B cell (primary cell): ENCODE measurements around the gene LRIG1. TPM values are rescaled to one million over a fixed set of nuclear protein-coding genes. Genes with fewer than 3 reads are reported as not detected.

ENCODE experiments used
- ATAC-seq: fragments of 200-7000 bp; cut with Tn5 transposase; one replicate; pipeline ENCODE4 v1.10.0; 2021; ENCODE audit warnings: low read depth, mild to moderate bottlenecking, moderate number of reproducible peaks, moderate library complexity
- CTCF ChIA-PET: fragments of 350-600 bp; sonication (Branson Sonifier 250); formaldehyde crosslinking; loops from one replicate; lab custom pipeline; 2021; ENCODE audit warnings: antibody characterized with exemption, inconsistent platforms; lab: Charles Lee
- POLR2A ChIA-PET: fragments of 350-600 bp; sonication (Branson Sonifier 250); formaldehyde crosslinking; loops from one replicate; lab custom pipeline; 2021; ENCODE audit warnings: antibody characterized with exemption; lab: Charles Lee
- DNase-seq: peaks from one replicate; pipeline ENCODE4 v3.0.0; 2013
- H2AFZ ChIP-seq: 2 replicates; pipeline ENCODE4 v1.6.1; 2012; ENCODE audit warnings: mild to moderate bottlenecking, low read depth, low read length; ENCODE audit not compliant: insufficient read depth, poor library complexity, severe bottlenecking
- H3K27ac ChIP-seq, 2 donors: 1 replicate in 1 of 2; 2 replicates in 1 of 2; pipeline ENCODE4 v1.5.1; 2012 to 2013; ENCODE audit warnings: low read length in 2 of 2, mild to moderate bottlenecking in 2 of 2, moderate library complexity in 1 of 2
- H3K27me3 ChIP-seq, 4 experiments: fragments of 200-600 bp in 1 of 4; sonication (generic) in 1 of 4; replicated peaks in 1 of 4; 1 replicate in 2 of 4; 2 replicates in 2 of 4; pipeline versions ENCODE4 v1.6.1 to v1.7.0; 2013 to 2016; ENCODE audit warnings: low read length in 3 of 4, mild to moderate bottlenecking in 2 of 4, mixed read lengths in 1 of 4, moderate library complexity in 1 of 4; ENCODE audit not compliant: insufficient read depth in 4 of 4, control insufficient read depth in 3 of 4; ENCODE audit errors: control extremely low read depth in 1 of 4
- H3K36me3 ChIP-seq, 2 experiments: replicated peaks in 1 of 2; 1 replicate in 1 of 2; 2 replicates in 1 of 2; pipeline versions ENCODE4 v1.6.1 to v1.7.1; 2013; ENCODE audit warnings: low read length in 1 of 2; ENCODE audit not compliant: insufficient read depth in 2 of 2, control insufficient read depth in 1 of 2; ENCODE audit errors: control extremely low read depth in 1 of 2, extremely low read depth in 1 of 2
- H3K4me1 ChIP-seq, 2 donors: fragments of 200-600 bp in 1 of 2; sonication (generic) in 1 of 2; 1 replicate in 1 of 2; 2 replicates in 1 of 2; pipeline versions ENCODE4 v1.5.1 to v1.6.1; 2013 to 2017; ENCODE audit warnings: low read length in 2 of 2; ENCODE audit not compliant: control insufficient read depth in 2 of 2, insufficient read depth in 2 of 2
- H3K4me2 ChIP-seq: replicated peaks from 2 replicates; pipeline ENCODE3; 2012; ENCODE audit warnings: mild to moderate bottlenecking, low read depth, low read length; ENCODE audit not compliant: poor library complexity, severe bottlenecking
- H3K4me3 ChIP-seq, 5 experiments: fragments of 200-600 bp in 1 of 5; sonication (generic) in 1 of 5; 1 replicate in 3 of 5; 2 replicates in 2 of 5; pipeline versions ENCODE4 v1.5.1 to v1.7.0; 2011 to 2016; ENCODE audit warnings: low read length in 4 of 5, mild to moderate bottlenecking in 4 of 5, low read depth in 2 of 5, control low read depth in 1 of 5, moderate library complexity in 1 of 5; ENCODE audit not compliant: insufficient read depth in 1 of 5; ENCODE audit errors: control extremely low read depth in 1 of 5, extremely low read depth in 1 of 5
- H3K79me2 ChIP-seq: fragments of 200-600 bp; sonication (generic); one replicate; pipeline ENCODE4 v1.6.0; 2016; ENCODE audit warnings: low read length; ENCODE audit not compliant: control insufficient read depth, insufficient read depth
- H3K9ac ChIP-seq: fragments of 200-600 bp; sonication (generic); 2 replicates; pipeline ENCODE4 v1.6.1; 2017; ENCODE audit warnings: mild to moderate bottlenecking, low read length, moderate library complexity
- H3K9me3 ChIP-seq, 3 donors: one replicate each; pipeline versions ENCODE4 v1.6.1 to v1.7.1; 2013; ENCODE audit warnings: low read length in 2 of 3; ENCODE audit not compliant: control insufficient read depth in 2 of 3, insufficient read depth in 1 of 3; ENCODE audit errors: control extremely low read depth in 1 of 3
- H4K20me1 ChIP-seq: 2 replicates; pipeline ENCODE4 v1.6.0; 2012; ENCODE audit warnings: mild to moderate bottlenecking, low read length; ENCODE audit not compliant: insufficient read depth, control insufficient read depth, poor library complexity, severe bottlenecking
- H3K27ac Mint-ChIP-seq: one replicate; pipeline ENCODE4 v1.8.0; 2021; ENCODE audit warnings: mixed read lengths
- H3K27me3 Mint-ChIP-seq: one replicate; pipeline ENCODE4 v1.8.0; 2021; ENCODE audit warnings: mixed read lengths
- H3K4me1 Mint-ChIP-seq: one replicate; pipeline ENCODE4 v1.8.0; 2021; ENCODE audit warnings: mixed read lengths
- H3K4me3 Mint-ChIP-seq: one replicate; pipeline ENCODE4 v1.8.0; 2021; ENCODE audit warnings: mixed read lengths
- H3K9me3 Mint-ChIP-seq: one replicate; pipeline ENCODE4 v1.8.0; 2022; ENCODE audit warnings: mixed read lengths; ENCODE audit not compliant: insufficient read depth
- EZH2 ChIP-seq: IDR thresholded peaks from 2 replicates; pipeline ENCODE4 v1.6.1; 2012; ENCODE audit warnings: borderline replicate concordance, low read depth, mild to moderate bottlenecking, moderate library complexity, low read length; ENCODE audit not compliant: insufficient read depth, poor library complexity, severe bottlenecking
- WGBS: methylation state at CpG from one replicate; pipeline ENCODE4 v1.1.5; 2013; ENCODE audit warnings: missing lambda C conversion rate; ENCODE audit not compliant: insufficient coverage; 5-methylcytosine and 5-hydroxymethylcytosine counted together
- intact Hi-C: fragments of 100-400 bp; cut with micrococcal nuclease; formaldehyde crosslinking; loops from one replicate; pipeline ENCODE4 v1.10.0; 2022
- polyA plus RNA-seq: library from polyadenylated mRNA; depleted of rRNA; stranded (reverse); fragments of >200 nt; gene quantifications from 2 replicates; pipeline ENCODE4 v1.2.3, GENCODE V29; 2012
- total RNA-seq, 2 donors: library from RNA; stranded (reverse); fragments of 120-200 nt in 1 of 2; gene quantifications; 1 replicate in 1 of 2; 2 replicates in 1 of 2; pipeline versions ENCODE4 v1.2.3 to v1.2.4, GENCODE V29; 2013 to 2022
- TF ChIP-seq, protein P1 (sequence below): fragments of 200-600 bp; IDR thresholded peaks from one replicate; pipeline ENCODE4 v1.8.0; 2022; ENCODE audit warnings: antibody characterized with exemption, mild to moderate bottlenecking

LRIG1 gene
- total and polyA plus RNA-seq, 2 donors (not counting 1 experiment from before 2014, with no cell fraction given) = 9.2 to 12.4 TPM

GRCh38 chr3:66362541-66362941, 138.3 kb downstream of the LRIG1 start:
- Histone ChIP-seq H3K36me3 (peaks cover 0 to 2% of the 10 kb centered on the region in 2 experiments), H4K20me1 (no peaks in the 10 kb centered on the region), H3K9ac (no peak overlapping the region), H3K9me3 (no peaks in the 10 kb centered on the region), H3K27ac (no peak overlapping the region), H2AFZ (no peak overlapping the region), H3K27me3 (no peaks in the 10 kb centered on the region), H3K4me2 (no peak overlapping the region), H3K4me3 (no peak overlapping the region), H3K79me2 (no peaks in the 10 kb centered on the region), H3K4me1 (no peaks in the 10 kb centered on the region)
- ATAC-seq = no peak
- intact Hi-C loops = no loop called here
- DNase-seq = no peak
- H3K9me3 Mint-ChIP-seq = no peaks in the 10 kb centered on the region
- TF ChIP-seq, protein P1, sequence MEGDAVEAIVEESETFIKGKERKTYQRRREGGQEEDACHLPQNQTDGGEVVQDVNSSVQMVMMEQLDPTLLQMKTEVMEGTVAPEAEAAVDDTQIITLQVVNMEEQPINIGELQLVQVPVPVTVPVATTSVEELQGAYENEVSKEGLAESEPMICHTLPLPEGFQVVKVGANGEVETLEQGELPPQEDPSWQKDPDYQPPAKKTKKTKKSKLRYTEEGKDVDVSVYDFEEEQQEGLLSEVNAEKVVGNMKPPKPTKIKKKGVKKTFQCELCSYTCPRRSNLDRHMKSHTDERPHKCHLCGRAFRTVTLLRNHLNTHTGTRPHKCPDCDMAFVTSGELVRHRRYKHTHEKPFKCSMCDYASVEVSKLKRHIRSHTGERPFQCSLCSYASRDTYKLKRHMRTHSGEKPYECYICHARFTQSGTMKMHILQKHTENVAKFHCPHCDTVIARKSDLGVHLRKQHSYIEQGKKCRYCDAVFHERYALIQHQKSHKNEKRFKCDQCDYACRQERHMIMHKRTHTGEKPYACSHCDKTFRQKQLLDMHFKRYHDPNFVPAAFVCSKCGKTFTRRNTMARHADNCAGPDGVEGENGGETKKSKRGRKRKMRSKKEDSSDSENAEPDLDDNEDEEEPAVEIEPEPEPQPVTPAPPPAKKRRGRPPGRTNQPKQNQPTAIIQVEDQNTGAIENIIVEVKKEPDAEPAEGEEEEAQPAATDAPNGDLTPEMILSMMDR = no peak
- no peak for TF ChIP-seq EZH2
- no peak overlapping the region for H3K4me3 Mint-ChIP-seq
- POLR2A ChIA-PET = no interaction called here
- no CpG with 5 or more reads among the region's 3 CpGs for WGBS
- no peak overlapping the region for H3K27ac Mint-ChIP-seq
- no peaks in the 10 kb centered on the region for H3K4me1 Mint-ChIP-seq
- no peaks in the 10 kb centered on the region for H3K27me3 Mint-ChIP-seq
- CTCF ChIA-PET = interaction anchor here (0.7 to 1.2 kb wide), 2 partner anchors 16 to 109 kb away, joined by 3 to 4 read pairs; no protein-coding TSS in a partner anchor

- Mint-ChIP-seq H3K4me1 (no peaks in the 10 kb centered on the region), H3K27ac (no peak overlapping the region), H3K4me3 (no peak overlapping the region), H3K27me3 (no peaks in the 10 kb centered on the region), H3K9me3 (no peaks in the 10 kb centered on the region)
- H3K4me2 ChIP-seq = no peak overlapping the region
- ATAC-seq = no peak
- DNase-seq = no peak
- intact Hi-C loops = no loop called here
- no peaks in the 10 kb centered on the region for H3K4me1 ChIP-seq
- CTCF ChIA-PET = no interaction called here
- no peaks in the 10 kb centered on the region for H3K9me3 ChIP-seq
- no peak overlapping the region for H3K27ac ChIP-seq
- no peak overlapping the region for H3K9ac ChIP-seq
- H3K27me3 ChIP-seq = no peaks in the 10 kb centered on the region
- no peaks in the 10 kb centered on the region for H4K20me1 ChIP-seq
- no peak overlapping the region for H3K4me3 ChIP-seq
- WGBS = 98% methylated on average over 4 of the region's 5 CpGs
- H3K79me2 ChIP-seq = no peaks in the 10 kb centered on the region
- POLR2A ChIA-PET = no interaction called here
- peaks cover 0 to 2% of the 10 kb centered on the region in 2 experiments for H3K36me3 ChIP-seq
- TF ChIP-seq, protein P1 = no peak
- no peak for TF ChIP-seq EZH2
- no peak overlapping the region for H2AFZ ChIP-seq
Observed at GRCh38 chr3:66361356-66361755, 139.5 kb downstream of the LRIG1 start.
